ENCODE measurements around the gene NKPD1. TPM values are rescaled to one million over a fixed set of nuclear protein-coding genes. Genes with fewer than 3 reads are reported as not detected.
"Not testable (repeated sequence)": the region's sequence is repeated elsewhere in the genome, so short reads cannot be mapped to it uniquely, and the experiment has no call there.

The NKPD1 gene
- total RNA-seq, 8 experiments from 2014 or later = 0.49 to 1.4 (median 0.63) TPM

DNA sequence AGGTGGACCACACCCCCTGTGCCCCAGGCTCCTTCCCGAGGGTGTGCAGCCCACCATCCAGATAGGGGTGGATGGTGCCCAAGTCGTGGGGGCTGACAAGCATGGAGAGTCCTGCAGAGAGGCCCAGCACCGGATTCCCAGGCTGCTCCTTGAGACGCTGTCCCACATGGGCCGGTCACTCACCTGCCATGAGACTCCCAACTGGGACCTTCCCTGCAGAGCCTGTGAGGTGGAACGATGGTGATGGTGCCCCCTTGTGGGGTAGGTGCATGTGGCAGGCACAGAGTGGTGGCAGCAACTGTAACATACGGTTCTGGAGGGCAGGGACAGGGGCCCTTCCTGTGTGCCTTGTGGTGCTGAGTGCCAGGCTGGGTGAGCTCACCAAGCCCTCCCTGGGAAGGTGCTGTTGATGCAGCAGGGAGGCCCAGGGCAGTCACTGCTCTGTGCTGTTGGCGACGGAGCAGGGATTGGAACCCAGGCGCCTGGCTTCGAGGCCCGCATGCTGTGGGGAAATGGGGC, 34.7 kb downstream of the NKPD1 start:
- H3K27ac ChIP-seq = no peak overlapping the region
- in situ Hi-C loops (cut with MboI; ENCODE audit: low pct_unique_long_range_greater_than_20kb in 2 of 9, low sequenced_read_pairs in 9 of 9, unreplicated experiment in 9 of 9) = no loop called here
- 44 to 100% (median 80%) methylated on average over 2 to 6 of the region's 12 CpGs; no CpG with 5 or more reads in 7 of the 10 experiments for WGBS, 10 experiments
- no peak overlapping the region for H3K4me3 ChIP-seq
- ATAC-seq (replicated peaks in 6 of 8) = peak; percentile 61 to 92 (median 68)
- H3K4me1 ChIP-seq (replicated peaks in 1 of 2) = no peaks in the 10 kb centered on the region

DNA sequence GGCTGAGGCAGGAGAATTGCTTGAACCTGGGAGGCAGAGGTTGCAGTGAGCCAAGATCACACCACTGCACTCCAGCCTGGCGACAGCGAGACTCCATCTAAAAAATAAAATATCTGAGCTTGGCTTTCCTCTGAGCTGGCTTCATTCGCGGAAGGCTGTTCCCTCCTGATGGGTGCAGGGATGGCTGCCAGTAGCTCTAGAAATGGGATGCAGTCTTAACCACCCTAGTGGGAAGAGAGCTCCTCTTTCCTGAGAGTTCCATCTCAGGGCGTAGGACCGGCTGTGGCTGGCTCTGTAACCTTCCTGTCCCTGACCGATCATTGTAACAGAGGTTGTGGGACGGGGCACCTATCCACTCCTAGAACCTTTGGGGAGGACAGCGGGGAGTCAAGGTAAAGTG, 35.4 kb downstream of the NKPD1 start:
- 90 to 100% (median 100%) methylated on average over 1 to 6 of the region's 9 CpGs; no CpG with 5 or more reads in 4 of the 10 experiments for WGBS, 10 experiments
- Histone ChIP-seq H3K4me3 (no peak overlapping the region), H3K4me1 (replicated peaks in 1 of 2) (no peaks in the 10 kb centered on the region), H3K27ac (no peak overlapping the region)
- in situ Hi-C loops (cut with MboI; ENCODE audit: low pct_unique_long_range_greater_than_20kb in 2 of 9, low sequenced_read_pairs in 9 of 9, unreplicated experiment in 9 of 9) = no loop called here
- ATAC-seq (replicated peaks in 6 of 8) = no peak

DNA sequence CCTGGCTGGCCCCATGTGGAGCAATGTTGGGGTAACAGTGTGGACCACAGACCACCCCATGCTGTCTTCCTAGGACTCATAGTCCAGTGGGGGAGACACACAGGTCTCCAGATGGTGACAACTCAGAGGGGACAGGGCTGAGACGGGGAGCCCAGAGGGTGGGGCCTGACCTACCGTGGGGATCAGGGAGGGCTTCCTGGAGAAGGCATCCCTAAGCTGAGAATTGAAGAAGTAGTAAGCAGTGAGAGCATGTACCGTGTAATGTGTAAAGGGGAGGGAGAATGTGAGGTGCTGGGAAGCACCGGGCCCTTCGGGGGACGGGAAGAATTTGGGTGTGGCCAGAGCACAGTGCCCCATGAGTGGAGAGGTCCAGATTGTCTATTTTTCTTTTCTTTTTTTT, 36.8 kb downstream of the NKPD1 start:
- H3K4me3 ChIP-seq = no peak overlapping the region
- in situ Hi-C loops (cut with MboI; ENCODE audit: low pct_unique_long_range_greater_than_20kb in 2 of 9, low sequenced_read_pairs in 9 of 9, unreplicated experiment in 9 of 9) = no loop called here
- H3K4me1 ChIP-seq (replicated peaks in 1 of 2) = no peaks in the 10 kb centered on the region
- ATAC-seq (replicated peaks in 6 of 8) = no peak
- H3K27ac ChIP-seq = no peak overlapping the region
- 80 to 97% methylated on average over 1 to 4 of the region's 6 CpGs; no CpG with 5 or more reads in 8 of the 10 experiments for WGBS, 10 experiments

DNA sequence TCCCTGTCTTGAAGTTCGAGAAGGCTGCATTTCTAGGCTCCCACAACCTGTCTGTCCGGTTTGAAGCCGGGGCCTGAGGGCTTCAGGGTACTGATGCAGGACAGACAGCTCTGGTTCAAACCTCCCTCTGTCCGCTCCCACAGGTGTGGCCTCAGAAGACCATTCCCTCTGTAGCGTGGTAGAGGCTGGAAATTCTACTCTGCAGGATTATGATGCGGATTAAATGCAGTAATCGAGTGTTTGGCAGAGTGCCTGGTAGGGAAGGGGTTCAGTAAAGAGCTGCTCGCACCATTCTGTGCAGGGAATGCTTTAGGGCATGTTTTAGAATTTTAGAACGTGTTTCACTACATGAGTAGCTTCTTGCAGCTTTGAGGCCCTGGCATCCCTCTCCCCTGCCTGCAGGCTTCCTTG, 37.3 kb downstream of the NKPD1 start:
- H3K4me1 ChIP-seq (replicated peaks in 1 of 2) = no peaks in the 10 kb centered on the region
- peak in 1 of 8 experiments; percentile 74 for ATAC-seq (replicated peaks in 6 of 8)
- 0 to 100% (median 73%) methylated on average over 1 to 7 of the region's 9 CpGs for WGBS, 10 experiments
- no peak overlapping the region for H3K27ac ChIP-seq
- H3K4me3 ChIP-seq = no peak overlapping the region
- in situ Hi-C loops (cut with MboI; ENCODE audit: low pct_unique_long_range_greater_than_20kb in 2 of 9, low sequenced_read_pairs in 9 of 9, unreplicated experiment in 9 of 9) = no loop called here

DNA sequence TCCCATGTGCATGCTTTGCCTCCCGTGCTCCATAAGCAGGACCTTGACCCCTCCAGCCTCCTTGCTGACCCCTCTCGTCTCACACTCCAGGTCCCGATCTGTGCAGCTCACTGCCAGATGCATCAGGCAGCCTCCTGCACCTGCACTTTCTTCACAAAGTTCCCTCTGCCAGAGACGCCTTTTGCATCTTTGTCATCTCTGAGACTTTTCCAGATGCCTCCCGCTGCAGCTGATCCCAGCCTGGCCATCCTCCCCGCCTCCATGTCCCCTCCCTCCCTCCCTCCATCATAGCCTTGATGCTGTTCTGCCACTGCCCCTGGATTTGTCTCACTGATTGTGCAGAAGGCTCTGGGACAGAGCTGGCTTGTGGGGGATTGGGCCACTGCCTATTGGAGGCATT, 38.0 kb downstream of the NKPD1 start:
- no peak for ATAC-seq (replicated peaks in 6 of 8)
- H3K4me1 ChIP-seq (replicated peaks in 1 of 2) = no peaks in the 10 kb centered on the region
- 72 to 75% methylated on average over 2 of the region's 6 CpGs; no CpG with 5 or more reads in 8 of the 10 experiments for WGBS, 10 experiments
- no peak overlapping the region for H3K27ac ChIP-seq
- in situ Hi-C loops (cut with MboI; ENCODE audit: low pct_unique_long_range_greater_than_20kb in 2 of 9, low sequenced_read_pairs in 9 of 9, unreplicated experiment in 9 of 9) = no loop called here
- H3K4me3 ChIP-seq = no peak overlapping the region

DNA sequence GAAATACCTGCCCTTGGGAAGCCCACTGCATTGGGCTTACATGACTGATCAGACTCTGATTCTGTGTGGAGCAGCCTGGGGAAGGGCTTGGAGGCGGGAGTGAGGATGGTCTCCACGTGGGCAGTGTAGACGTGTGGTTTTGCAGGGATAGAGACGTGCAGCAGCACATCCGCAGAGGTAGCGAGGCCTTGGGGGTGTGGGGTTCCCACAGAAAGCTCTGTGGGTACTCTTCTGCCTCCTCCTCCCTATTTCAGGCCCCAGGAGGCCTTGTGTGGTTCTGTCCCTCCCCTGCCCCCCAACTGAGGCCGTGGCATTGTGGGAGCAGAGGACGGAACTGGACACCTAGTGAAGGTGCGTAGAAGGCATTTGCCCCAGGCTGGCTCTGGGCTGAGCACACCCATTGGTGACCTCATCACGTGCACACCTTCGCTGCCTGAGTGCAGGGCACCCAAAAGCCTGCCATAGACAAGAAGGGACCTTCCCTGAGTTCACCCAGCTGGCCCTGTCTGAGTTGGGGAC, 38.9 kb downstream of the NKPD1 start:
- Histone ChIP-seq H3K4me1 (replicated peaks in 1 of 2) (peaks cover 0 to 8% of the 10 kb centered on the region in 2 donors), H3K27ac (no peak overlapping the region), H3K4me3 (no peak overlapping the region)
- 80 to 100% (median 86%) methylated on average over 1 to 2 of the region's 11 CpGs; no CpG with 5 or more reads in 6 of the 10 experiments for WGBS, 10 experiments
- no peak for ATAC-seq (replicated peaks in 6 of 8)
- in situ Hi-C loops (cut with MboI; ENCODE audit: low pct_unique_long_range_greater_than_20kb in 2 of 9, low sequenced_read_pairs in 9 of 9, unreplicated experiment in 9 of 9) = no loop called here

DNA sequence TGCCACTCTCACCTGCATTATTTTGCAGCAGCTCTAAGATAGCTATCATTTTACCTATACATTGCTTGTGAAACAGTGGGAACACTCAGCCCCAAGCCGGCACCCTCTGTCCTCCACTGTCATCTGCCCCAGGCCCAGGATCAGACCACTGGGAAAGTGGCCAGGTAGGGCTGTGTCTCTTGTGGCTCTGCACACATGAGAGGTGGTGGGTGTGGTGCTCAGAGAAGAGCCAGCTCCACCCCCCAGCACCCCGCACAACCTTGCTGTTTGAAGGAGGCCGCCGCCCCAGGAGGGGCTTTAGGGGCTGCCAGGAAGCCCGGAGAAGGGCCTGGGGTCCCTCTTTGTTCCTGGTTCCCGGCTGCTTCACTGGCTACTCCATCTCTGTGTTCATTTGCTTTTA, 41.2 kb downstream of the NKPD1 start:
- ATAC-seq (replicated peaks in 6 of 8) = peak in 1 of 8 experiments; percentile 25
- H3K27ac ChIP-seq = no peak overlapping the region
- in situ Hi-C loops (cut with MboI; ENCODE audit: low pct_unique_long_range_greater_than_20kb in 2 of 9, low sequenced_read_pairs in 9 of 9, unreplicated experiment in 9 of 9) = no loop called here
- no peak overlapping the region for H3K4me3 ChIP-seq
- 70 to 95% (median 89%) methylated on average over 2 to 5 of the region's 6 CpGs; no CpG with 5 or more reads in 6 of the 10 experiments for WGBS, 10 experiments
- H3K4me1 ChIP-seq (replicated peaks in 1 of 2) = peaks cover 0 to 8% of the 10 kb centered on the region in 2 donors

DNA sequence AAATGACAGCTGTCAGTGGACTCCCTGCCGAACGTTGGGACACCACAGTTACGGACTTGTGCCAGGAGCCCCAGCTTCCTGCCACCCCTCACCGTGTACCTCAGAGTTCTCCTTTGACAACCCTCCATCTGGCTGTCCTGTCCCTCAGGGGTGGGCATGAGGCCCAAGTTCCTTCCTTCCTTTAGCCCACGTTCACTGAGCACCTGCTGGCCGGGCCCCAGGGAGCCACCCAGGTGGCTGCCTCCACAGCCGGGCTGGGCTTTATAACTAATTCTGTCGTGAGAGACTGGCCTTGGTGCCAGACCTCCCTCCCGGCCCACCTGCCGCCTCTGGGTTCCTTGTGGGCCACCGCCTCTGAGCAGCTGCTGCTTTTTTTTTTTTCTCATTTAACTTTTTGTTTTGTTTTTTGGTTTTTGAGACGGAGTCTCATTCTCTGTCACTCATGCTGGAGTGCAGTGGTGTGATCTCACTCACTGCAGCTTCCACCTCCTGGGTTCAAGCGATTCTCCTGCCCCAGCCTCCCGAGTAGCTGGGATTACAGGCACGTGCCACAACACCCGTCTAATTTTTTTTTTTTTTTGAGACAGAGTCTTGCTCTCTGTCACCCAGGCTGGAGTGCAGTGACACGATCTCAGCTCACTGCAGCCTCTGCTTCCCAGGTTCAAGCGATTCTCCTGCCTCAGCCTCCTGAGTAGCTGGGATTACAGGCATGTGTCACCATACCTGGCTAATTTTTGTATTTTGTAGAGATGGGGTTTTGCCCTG, 42.0 kb downstream of the NKPD1 start:
- in situ Hi-C loops (cut with MboI; ENCODE audit: low pct_unique_long_range_greater_than_20kb in 2 of 9, low sequenced_read_pairs in 9 of 9, unreplicated experiment in 9 of 9); H3K27ac ChIP-seq; ATAC-seq (replicated peaks in 6 of 8); H3K4me1 ChIP-seq (replicated peaks in 1 of 2); H3K4me3 ChIP-seq: not testable (repeated sequence)
- 40 to 94% (median 82%) methylated on average over 1 to 8 of the region's 18 CpGs; no CpG with 5 or more reads in 1 of the 10 experiments for WGBS, 10 experiments

DNA sequence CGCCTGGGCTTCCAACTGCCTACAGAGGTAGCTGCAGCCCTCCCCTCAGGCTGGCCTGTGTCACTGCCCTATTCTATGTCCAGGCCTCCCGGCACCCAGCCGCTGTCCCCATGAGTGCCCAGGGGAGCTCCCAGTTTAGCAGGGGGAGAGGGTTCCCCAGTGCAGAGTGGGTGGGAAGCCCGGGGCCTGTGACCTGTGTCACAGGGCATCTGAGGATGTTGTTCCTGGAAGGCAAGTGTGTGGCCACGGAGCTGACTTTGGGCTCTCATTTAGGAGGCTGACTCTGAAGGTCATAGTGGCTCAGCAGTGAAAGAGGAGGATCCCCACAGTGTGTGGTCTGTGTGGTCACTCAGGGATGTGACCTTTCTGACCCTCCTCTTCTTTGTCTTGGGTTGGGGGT, 42.7 kb downstream of the NKPD1 start:
- in situ Hi-C loops (cut with MboI; ENCODE audit: low pct_unique_long_range_greater_than_20kb in 2 of 9, low sequenced_read_pairs in 9 of 9, unreplicated experiment in 9 of 9) = no loop called here
- ATAC-seq (replicated peaks in 6 of 8) = peak in 3 of 8 experiments; percentile 19 to 29 (median 20)
- Histone ChIP-seq H3K27ac (no peak overlapping the region), H3K4me3 (no peak overlapping the region), H3K4me1 (replicated peaks in 1 of 2) (peaks cover 0 to 8% of the 10 kb centered on the region in 2 donors)
- WGBS, 10 experiments = 80 to 100% (median 80%) methylated on average over 1 to 2 of the region's 5 CpGs; no CpG with 5 or more reads in 7 of the 10 experiments

DNA sequence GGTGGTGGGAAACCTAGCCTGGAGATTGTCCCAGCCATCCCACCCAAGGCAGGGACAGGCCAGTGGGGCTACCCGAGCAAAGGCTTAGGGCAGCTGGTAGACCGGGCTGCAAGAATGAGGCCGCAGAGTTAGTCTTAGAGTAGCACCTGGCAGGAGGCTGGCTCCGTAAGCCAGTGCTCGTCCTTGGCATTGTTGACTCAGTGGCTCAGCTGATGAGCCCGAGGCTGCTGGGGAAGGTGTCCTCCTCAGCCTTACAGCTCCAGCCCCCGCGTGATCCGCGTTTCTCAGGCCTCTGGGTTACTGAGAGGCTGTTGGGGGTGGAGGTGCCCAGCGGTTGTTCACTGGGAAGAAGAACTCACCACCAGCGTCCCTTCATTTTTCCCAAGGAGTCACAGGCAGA, 43.1 kb downstream of the NKPD1 start:
- H3K27ac ChIP-seq = no peak overlapping the region
- peaks cover 0 to 8% of the 10 kb centered on the region in 2 donors for H3K4me1 ChIP-seq (replicated peaks in 1 of 2)
- in situ Hi-C loops (cut with MboI; ENCODE audit: low pct_unique_long_range_greater_than_20kb in 2 of 9, low sequenced_read_pairs in 9 of 9, unreplicated experiment in 9 of 9) = no loop called here
- peak in 3 of 8 experiments; percentile 21 to 50 (median 28) for ATAC-seq (replicated peaks in 6 of 8)
- no peak overlapping the region for H3K4me3 ChIP-seq
- 0 to 100% (median 74%) methylated on average over 1 to 3 of the region's 12 CpGs; no CpG with 5 or more reads in 6 of the 10 experiments for WGBS, 10 experiments

DNA sequence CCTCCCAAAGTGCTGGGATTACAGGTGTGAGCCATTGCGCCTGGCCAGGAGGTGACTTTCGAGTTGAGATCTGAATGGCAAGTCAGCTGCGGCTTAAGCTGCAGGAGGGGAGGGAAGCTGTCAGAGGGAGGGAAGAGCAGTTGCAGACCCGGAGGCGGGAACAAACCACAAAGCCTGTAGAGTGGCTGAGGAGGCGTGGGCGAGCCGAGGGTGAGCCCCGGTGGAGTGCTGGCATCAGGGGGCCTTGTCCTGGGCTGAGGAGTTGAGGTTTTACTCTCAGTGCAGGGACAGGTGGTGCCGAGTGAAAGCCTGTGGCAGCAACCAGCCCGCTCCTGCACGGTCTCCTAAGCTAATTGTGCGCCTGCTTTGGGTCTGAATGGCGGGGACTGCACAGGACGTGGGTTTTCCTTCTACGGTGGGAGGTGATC, 43.6 kb downstream of the NKPD1 start:
- 40 to 100% (median 89%) methylated on average over 1 to 6 of the region's 16 CpGs; no CpG with 5 or more reads in 5 of the 10 experiments for WGBS, 10 experiments
- Histone ChIP-seq H3K4me1 (replicated peaks in 1 of 2) (peaks cover 0 to 8% of the 10 kb centered on the region in 2 donors), H3K4me3 (no peak overlapping the region), H3K27ac (no peak overlapping the region)
- peak in 5 of 8 experiments; percentile 12 to 46 (median 30) for ATAC-seq (replicated peaks in 6 of 8)
- in situ Hi-C loops (cut with MboI; ENCODE audit: low pct_unique_long_range_greater_than_20kb in 2 of 9, low sequenced_read_pairs in 9 of 9, unreplicated experiment in 9 of 9) = no loop called here

DNA sequence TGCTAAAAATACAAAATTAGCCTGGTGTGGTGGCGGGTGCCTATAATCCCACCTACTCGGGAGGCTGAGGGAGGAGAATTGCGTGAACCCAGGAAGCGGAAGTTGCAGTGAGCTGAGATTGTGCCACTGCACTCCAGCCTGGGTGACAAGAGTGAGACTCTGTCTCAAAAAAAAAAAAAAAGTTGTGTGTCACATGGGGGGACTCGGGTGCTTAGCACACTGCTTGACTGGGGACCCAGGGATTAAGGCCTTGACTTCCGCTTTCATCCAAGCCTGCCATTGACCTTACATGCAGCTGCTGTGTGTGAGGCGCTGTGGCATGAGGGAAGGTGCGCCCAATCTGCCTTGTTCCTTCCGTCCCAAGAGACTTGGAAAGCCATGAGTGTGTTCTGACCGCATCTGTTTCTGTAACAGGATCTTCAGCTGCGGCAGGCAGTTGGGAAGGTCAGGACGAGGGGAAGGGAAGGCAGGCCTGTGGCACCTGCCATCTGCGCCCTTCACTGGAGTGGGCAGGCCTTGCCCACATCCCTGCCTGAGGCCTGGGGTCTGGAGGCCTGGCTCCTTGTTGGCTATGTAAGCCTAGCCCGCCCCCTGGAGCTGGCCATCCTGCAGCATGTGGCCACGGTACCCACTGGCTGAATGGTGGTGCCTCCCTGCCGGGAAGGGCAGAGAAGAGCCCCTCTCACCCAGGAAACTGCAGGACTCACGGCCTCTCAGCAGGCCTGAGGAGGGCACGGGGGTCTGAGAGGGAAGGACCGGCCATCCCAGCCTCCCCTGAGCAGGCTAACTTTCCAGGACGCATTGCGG, 44.8 kb downstream of the NKPD1 start:
- Histone ChIP-seq H3K27ac (no peak overlapping the region), H3K4me3 (no peak overlapping the region), H3K4me1 (replicated peaks in 1 of 2) (peaks cover 0 to 8% of the 10 kb centered on the region in 2 donors)
- ATAC-seq (replicated peaks in 6 of 8) = peak in 1 of 8 experiments; percentile 7
- WGBS, 10 experiments = 60 to 100% (median 85%) methylated on average over 1 to 14 of the region's 21 CpGs; no CpG with 5 or more reads in 4 of the 10 experiments
- in situ Hi-C loops (cut with MboI; ENCODE audit: low pct_unique_long_range_greater_than_20kb in 2 of 9, low sequenced_read_pairs in 9 of 9, unreplicated experiment in 9 of 9) = no loop called here

DNA sequence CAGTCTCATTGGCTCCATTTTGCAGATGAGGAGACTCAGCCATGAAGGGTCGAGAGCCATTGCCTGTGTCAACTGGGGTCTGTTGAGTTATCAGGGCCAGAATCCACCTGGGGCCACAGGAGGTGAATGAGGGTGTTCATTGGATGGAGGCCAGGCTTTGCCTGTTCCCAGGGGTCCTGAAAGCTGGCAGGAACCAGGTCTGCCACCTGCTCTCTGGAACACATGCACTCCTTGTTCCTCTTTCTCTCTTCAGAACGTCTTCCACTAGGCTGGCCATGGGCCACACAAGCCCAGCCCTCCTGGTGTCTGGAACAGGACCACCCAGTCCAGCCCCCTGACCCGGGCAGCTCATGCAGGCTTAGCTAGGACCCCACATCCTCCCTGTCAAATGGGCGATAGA, 46.7 kb downstream of the NKPD1 start:
- ATAC-seq (replicated peaks in 6 of 8) = no peak
- 83 to 100% (median 100%) methylated on average over 1 to 3 of the region's 4 CpGs; no CpG with 5 or more reads in 3 of the 10 experiments for WGBS, 10 experiments
- H3K4me3 ChIP-seq = no peak overlapping the region
- H3K27ac ChIP-seq = no peak overlapping the region
- peaks cover 0 to 8% of the 10 kb centered on the region in 2 donors for H3K4me1 ChIP-seq (replicated peaks in 1 of 2)
- in situ Hi-C loops (cut with MboI; ENCODE audit: low pct_unique_long_range_greater_than_20kb in 2 of 9, low sequenced_read_pairs in 9 of 9, unreplicated experiment in 9 of 9) = no loop called here
